ENCODE data around the gene PMEPA1. TPM values are rescaled to one million over a fixed set of nuclear protein-coding genes. Genes with fewer than 3 reads are reported as not detected.

Gene PMEPA1
- total RNA-seq, 4 donors from 2014 or later = 3.3 to 5.5 (median 4.6) TPM

- TF ChIP-seq POLR2A (IDR thresholded peaks at IDR 0.05) = no peak
- TF ChIP-seq, protein P1, sequence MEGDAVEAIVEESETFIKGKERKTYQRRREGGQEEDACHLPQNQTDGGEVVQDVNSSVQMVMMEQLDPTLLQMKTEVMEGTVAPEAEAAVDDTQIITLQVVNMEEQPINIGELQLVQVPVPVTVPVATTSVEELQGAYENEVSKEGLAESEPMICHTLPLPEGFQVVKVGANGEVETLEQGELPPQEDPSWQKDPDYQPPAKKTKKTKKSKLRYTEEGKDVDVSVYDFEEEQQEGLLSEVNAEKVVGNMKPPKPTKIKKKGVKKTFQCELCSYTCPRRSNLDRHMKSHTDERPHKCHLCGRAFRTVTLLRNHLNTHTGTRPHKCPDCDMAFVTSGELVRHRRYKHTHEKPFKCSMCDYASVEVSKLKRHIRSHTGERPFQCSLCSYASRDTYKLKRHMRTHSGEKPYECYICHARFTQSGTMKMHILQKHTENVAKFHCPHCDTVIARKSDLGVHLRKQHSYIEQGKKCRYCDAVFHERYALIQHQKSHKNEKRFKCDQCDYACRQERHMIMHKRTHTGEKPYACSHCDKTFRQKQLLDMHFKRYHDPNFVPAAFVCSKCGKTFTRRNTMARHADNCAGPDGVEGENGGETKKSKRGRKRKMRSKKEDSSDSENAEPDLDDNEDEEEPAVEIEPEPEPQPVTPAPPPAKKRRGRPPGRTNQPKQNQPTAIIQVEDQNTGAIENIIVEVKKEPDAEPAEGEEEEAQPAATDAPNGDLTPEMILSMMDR (IDR thresholded peaks at IDR 0.05) = no peak
- H3K27me3 ChIP-seq = no peaks in the 10 kb centered on the region
- DNase-seq = peak in 1 of 3 donors; percentile 43
- no peak overlapping the region for H3K27ac ChIP-seq
- H3K9me3 ChIP-seq = no peaks in the 10 kb centered on the region
- no peak overlapping the region for H3K4me3 ChIP-seq
- H3K4me1 ChIP-seq = peaks cover 0 to 23% (median 4%) of the 10 kb centered on the region in 4 donors
- peaks cover 0 to 9% (median 0%) of the 10 kb centered on the region in 3 donors for H3K36me3 ChIP-seq
These were observed 51.4 kb downstream of the PMEPA1 start for GRCh38 chr20:57658447-57658832.

DNA sequence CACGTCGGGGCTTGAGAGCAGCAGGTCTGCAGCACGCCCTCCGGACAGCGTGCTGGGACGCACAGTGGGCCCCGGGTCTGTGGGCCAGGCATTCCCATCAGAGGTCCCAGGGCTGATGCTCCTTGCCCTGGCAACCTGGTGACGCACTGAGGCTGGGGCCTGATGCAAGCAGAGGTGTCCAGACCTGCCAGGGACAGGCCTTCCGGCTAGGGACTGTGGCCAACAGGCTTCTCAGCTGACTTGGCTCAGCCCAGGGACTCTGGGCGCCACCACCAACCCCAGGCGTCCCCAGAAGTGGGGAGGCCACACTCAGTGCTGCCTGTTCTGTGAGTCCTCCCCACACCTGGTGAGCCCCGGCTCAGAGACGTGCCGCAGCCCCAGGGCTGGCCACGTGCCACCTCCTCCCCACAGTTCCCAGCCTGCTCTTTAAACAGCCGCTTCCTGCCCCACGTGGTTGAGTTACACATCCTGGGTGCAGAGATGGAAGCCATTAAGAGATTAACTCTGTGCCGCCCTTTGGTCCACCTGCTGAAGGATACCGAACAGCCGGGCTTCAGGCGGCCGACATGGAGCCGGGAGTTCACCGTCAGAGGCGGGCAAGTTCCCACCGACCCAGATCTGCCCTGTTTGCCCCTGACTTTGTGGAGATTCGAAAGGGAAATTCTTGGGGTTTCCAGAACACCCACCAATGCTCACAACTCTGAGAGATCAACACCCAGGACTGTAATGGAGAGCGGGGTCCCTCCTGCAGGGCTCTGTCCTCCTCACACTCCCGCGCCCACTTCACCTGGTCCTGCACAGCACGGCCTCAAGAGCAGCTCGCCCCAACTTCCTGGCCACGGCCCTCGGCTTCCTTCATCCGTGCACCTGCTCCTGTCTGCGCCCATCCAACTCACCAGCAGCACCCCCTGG lies 52.0 kb downstream of the PMEPA1 start:
- DNase-seq = peak; percentile 57 to 87 (median 81)
- Histone ChIP-seq H3K27ac (no peak overlapping the region), H3K4me3 (no peak overlapping the region), H3K27me3 (no peaks in the 10 kb centered on the region), H3K9me3 (no peaks in the 10 kb centered on the region), H3K4me1 (peaks cover 0 to 23% (median 4%) of the 10 kb centered on the region in 4 donors), H3K36me3 (peaks cover 0 to 11% (median 0%) of the 10 kb centered on the region in 3 donors)
- no peak for TF ChIP-seq POLR2A (IDR thresholded peaks at IDR 0.05)
- TF ChIP-seq, protein P1 (IDR thresholded peaks at IDR 0.05) = no peak

- no peak for TF ChIP-seq POLR2A (IDR thresholded peaks at IDR 0.05)
- TF ChIP-seq, protein P1 (IDR thresholded peaks at IDR 0.05) = no peak
- peaks cover 0 to 23% (median 4%) of the 10 kb centered on the region in 4 donors for H3K4me1 ChIP-seq
These were observed 52.8 kb downstream of the PMEPA1 start for GRCh38 chr20:57656821-57657534.

GRCh38 chr20:57656252-57656820 lies 53.5 kb downstream of the PMEPA1 start:
- peaks cover 0 to 23% (median 0%) of the 10 kb centered on the region in 3 donors for H3K36me3 ChIP-seq

More at GRCh38 chr20:57656821-57657534, 52.8 kb downstream of the PMEPA1 start:
- peak; percentile 15 to 45 (median 43) for DNase-seq
- Histone ChIP-seq H3K4me3 (no peak overlapping the region), H3K27ac (no peak overlapping the region), H3K36me3 (peaks cover 0 to 19% (median 0%) of the 10 kb centered on the region in 3 donors), H3K9me3 (no peaks in the 10 kb centered on the region), H3K27me3 (no peaks in the 10 kb centered on the region)

DNA sequence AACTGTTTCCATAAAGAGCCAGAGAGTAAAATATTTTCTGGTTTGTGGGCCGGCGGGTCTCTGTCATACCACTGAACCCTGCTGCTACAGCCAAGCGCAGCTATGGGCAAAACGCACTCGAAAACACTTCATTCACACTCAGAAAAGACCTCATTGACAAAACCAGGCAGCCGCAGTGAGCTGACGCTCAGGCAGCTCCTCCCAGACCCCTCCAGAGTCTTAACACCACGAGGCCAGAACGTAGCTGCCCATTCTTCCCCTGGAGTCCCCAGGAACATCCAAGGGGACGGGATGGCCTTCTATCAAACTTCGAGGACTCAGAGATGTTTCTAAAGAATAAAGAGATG lies 54.0 kb downstream of the PMEPA1 start:
- no peak overlapping the region for H3K27ac ChIP-seq
- peaks cover 0 to 28% (median 0%) of the 10 kb centered on the region in 3 donors for H3K36me3 ChIP-seq
- no peaks in the 10 kb centered on the region for H3K9me3 ChIP-seq
- H3K4me1 ChIP-seq = peaks cover 0 to 19% (median 4%) of the 10 kb centered on the region in 4 donors
- DNase-seq = peak in 2 of 3 donors; percentile 5 to 34
- TF ChIP-seq, protein P1 (IDR thresholded peaks at IDR 0.05) = no peak
- TF ChIP-seq POLR2A (IDR thresholded peaks at IDR 0.05) = no peak
- no peak overlapping the region for H3K4me3 ChIP-seq
- H3K27me3 ChIP-seq = no peaks in the 10 kb centered on the region

More at GRCh38 chr20:57656252-57656820, 53.5 kb downstream of the PMEPA1 start:
- no peak overlapping the region for H3K27ac ChIP-seq
- no peaks in the 10 kb centered on the region for H3K9me3 ChIP-seq
- no peaks in the 10 kb centered on the region for H3K27me3 ChIP-seq
- peak; percentile 4 to 29 (median 24) for DNase-seq
- no peak overlapping the region for H3K4me3 ChIP-seq
- TF ChIP-seq, protein P1 (IDR thresholded peaks at IDR 0.05) = no peak
- no peak for TF ChIP-seq POLR2A (IDR thresholded peaks at IDR 0.05)
- H3K4me1 ChIP-seq = peaks cover 0 to 22% (median 4%) of the 10 kb centered on the region in 4 donors

All from Peyer's patch (tissue), 4 donors.